Lung (tissue), 12 donors: ENCODE measurements around the gene GPRIN1. TPM values are rescaled to one million over a fixed set of nuclear protein-coding genes. Genes with fewer than 3 reads are reported as not detected.
A peak's percentile ranks its signal among the peaks of the same experiment; 100 is the strongest.

Source experiments
- ATAC-seq: fragments of 200-7000 bp; cut with Tn5 transposase; one replicate; pipeline ENCODE4 v1.9.1; 2020; ENCODE audit warnings: moderate number of reproducible peaks; ENCODE audit not compliant: insufficient read depth, low FRiP score
- DNase-seq, 3 donors: peaks; one replicate each; pipeline ENCODE4 v3.0.0-alpha.2; 2013 to 2017
- H3K27ac ChIP-seq, 2 donors: one replicate each; pipeline ENCODE4 v1.5.1; 2013; ENCODE audit warnings: mild to moderate bottlenecking in 2 of 2, moderate library complexity in 2 of 2, control low read depth in 1 of 2, inconsistent platforms in 1 of 2, low read depth in 1 of 2, low read length in 1 of 2
- H3K27me3 ChIP-seq, 3 donors: one replicate each; pipeline ENCODE4 v1.5.1; 2013; ENCODE audit warnings: low read length in 2 of 3; ENCODE audit not compliant: control insufficient read depth in 3 of 3, insufficient read depth in 3 of 3
- H3K36me3 ChIP-seq, 4 donors: one replicate each; pipeline ENCODE4 v1.5.1; 2013; ENCODE audit warnings: low read length in 4 of 4, mild to moderate bottlenecking in 1 of 4, moderate library complexity in 1 of 4; ENCODE audit not compliant: control insufficient read depth in 4 of 4, insufficient read depth in 4 of 4
- H3K4me1 ChIP-seq, 5 donors: one replicate each; pipeline ENCODE4 v1.5.1; 2013; ENCODE audit warnings: low read length in 5 of 5, mild to moderate bottlenecking in 2 of 5, moderate library complexity in 1 of 5; ENCODE audit not compliant: control insufficient read depth in 5 of 5, insufficient read depth in 5 of 5
- H3K4me3 ChIP-seq: one replicate; pipeline ENCODE4 v1.5.1; 2013; ENCODE audit warnings: mild to moderate bottlenecking, control low read depth, moderate library complexity
- H3K9ac ChIP-seq, 2 donors: one replicate each; pipeline ENCODE4 v1.5.1; 2013; ENCODE audit warnings: low read length in 2 of 2, control low read depth in 1 of 2; ENCODE audit not compliant: insufficient read depth in 1 of 2
- H3K9me3 ChIP-seq, 4 donors: one replicate each; pipeline ENCODE4 v1.5.1; 2013; ENCODE audit warnings: low read length in 3 of 4, mild to moderate bottlenecking in 1 of 4, moderate library complexity in 1 of 4; ENCODE audit not compliant: control insufficient read depth in 4 of 4, insufficient read depth in 3 of 4
- WGBS, 2 donors: extraction: QIAGEN DNeasy Blood & Tissue Kit; methylation state at CpG; one replicate each; pipeline ENCODE4 v1.1.7; 2013; 5-methylcytosine and 5-hydroxymethylcytosine counted together
- polyA plus RNA-seq, 2 donors: library from polyadenylated mRNA; stranded (reverse); fragments of 200-250 nt; gene quantifications; one replicate each; pipeline ENCODE4 v1.2.1, GENCODE V29; 2013
- total RNA-seq, 2 donors: library from RNA; depleted of rRNA in 1 of 2; stranded (reverse); fragments of >200 nt in 1 of 2; gene quantifications; one replicate each; pipeline ENCODE4 v1.2.1, GENCODE V29; 2014 to 2021
- TF ChIP-seq, protein P1 (sequence below): IDR thresholded peaks from 2 replicates; pipeline ENCODE4 v1.5.1; 2012; ENCODE audit warnings: mild to moderate bottlenecking; ENCODE audit errors: control extremely low read depth, extremely low read depth
- donor health status: control.
- donor health status: control.
- donor health status: Bipolar disorder and iron deficiency.
- donor health status: healthy.
- donor health status: DM: yes; HTN: yes; CAD: no.

Gene GPRIN1
- total and polyA plus RNA-seq, 4 donors: 0.39 to 1.1 (median 0.82) TPM

DNA sequence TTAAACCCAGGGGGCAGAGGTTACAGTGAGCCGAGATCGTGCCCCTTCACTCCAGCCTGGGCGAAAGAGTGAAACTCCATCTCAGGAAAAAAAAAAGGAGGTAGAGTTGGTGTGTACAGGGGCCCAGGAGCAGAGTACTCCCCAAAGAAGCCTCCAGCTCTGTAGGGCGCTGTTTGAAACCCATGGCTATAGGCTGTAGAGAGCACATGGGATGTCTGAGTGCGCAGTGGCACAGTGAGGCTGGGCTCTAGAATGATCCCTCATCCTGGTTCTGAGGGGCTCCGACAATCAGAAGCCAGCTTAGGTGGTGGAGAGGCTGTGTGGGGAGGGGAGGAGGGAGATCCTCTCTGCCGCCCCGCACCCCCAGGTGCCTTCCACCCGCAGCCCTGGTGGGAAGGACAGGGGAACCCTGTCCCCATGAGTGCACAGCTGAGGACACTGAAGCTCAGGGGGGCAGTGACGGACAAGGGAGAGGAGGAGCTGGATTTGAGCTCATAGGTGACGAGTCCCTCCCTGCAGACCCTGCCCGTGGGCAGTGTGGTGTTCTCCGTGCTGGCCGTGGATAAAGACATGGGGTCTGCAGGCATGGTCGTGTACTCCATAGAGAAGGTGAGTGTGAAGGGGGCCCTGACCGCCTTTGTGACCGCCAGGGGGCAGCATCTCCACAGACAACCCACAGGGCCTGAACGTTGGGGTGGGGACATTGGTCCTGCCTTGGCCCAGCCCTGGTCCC, 36.2 kb downstream of the GPRIN1 start:
- no peaks in the 10 kb centered on the region for H3K9me3 ChIP-seq
- H3K27ac ChIP-seq: no peak overlapping the region
- WGBS, 2 donors: 38 to 45% methylated on average over 18 of the region's 18 CpGs
- H3K9ac ChIP-seq: no peak overlapping the region
- no peak overlapping the region for H3K4me3 ChIP-seq
- no peaks in the 10 kb centered on the region for H3K27me3 ChIP-seq
- no peaks in the 10 kb centered on the region for H3K36me3 ChIP-seq
- H3K4me1 ChIP-seq: no peaks in the 10 kb centered on the region
- ATAC-seq (no peak), DNase-seq (peak; percentile 43 to 56 (median 50))
- TF ChIP-seq, protein P1, sequence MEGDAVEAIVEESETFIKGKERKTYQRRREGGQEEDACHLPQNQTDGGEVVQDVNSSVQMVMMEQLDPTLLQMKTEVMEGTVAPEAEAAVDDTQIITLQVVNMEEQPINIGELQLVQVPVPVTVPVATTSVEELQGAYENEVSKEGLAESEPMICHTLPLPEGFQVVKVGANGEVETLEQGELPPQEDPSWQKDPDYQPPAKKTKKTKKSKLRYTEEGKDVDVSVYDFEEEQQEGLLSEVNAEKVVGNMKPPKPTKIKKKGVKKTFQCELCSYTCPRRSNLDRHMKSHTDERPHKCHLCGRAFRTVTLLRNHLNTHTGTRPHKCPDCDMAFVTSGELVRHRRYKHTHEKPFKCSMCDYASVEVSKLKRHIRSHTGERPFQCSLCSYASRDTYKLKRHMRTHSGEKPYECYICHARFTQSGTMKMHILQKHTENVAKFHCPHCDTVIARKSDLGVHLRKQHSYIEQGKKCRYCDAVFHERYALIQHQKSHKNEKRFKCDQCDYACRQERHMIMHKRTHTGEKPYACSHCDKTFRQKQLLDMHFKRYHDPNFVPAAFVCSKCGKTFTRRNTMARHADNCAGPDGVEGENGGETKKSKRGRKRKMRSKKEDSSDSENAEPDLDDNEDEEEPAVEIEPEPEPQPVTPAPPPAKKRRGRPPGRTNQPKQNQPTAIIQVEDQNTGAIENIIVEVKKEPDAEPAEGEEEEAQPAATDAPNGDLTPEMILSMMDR: peak; percentile 63

DNA sequence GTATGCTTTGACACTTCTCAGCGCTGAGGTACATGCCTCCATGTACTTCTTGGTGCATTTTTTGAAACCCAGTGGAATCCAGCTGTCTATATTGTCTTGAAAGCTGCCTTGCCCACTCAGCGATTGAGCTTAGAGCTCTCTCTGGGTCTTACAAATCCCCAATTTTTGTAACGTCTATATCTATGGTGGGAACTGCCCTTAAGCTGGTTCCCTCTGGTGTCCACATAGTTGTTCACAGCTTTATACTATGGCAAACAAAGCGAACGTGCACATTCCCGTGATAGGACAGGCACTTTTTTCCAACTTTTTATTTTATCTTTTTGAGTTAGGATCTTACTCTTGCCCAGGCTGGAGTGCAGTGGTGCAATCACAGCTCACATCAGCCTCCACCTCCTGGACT, 39.9 kb downstream of the GPRIN1 start:
- H3K27ac ChIP-seq: no peak overlapping the region
- peaks cover 0 to 8% (median 0%) of the 10 kb centered on the region in 4 donors for H3K9me3 ChIP-seq
- no peak overlapping the region for H3K4me3 ChIP-seq
- 44 to 62% methylated on average over 6 of the region's 6 CpGs for WGBS, 2 donors
- H3K4me1 ChIP-seq: no peaks in the 10 kb centered on the region
- DNase-seq (peak in 2 of 3 donors; percentile 20 to 34), ATAC-seq (no peak)
- TF ChIP-seq, protein P1: no peak
- H3K27me3 ChIP-seq: no peaks in the 10 kb centered on the region
- H3K36me3 ChIP-seq: no peaks in the 10 kb centered on the region
- no peak overlapping the region for H3K9ac ChIP-seq

DNA sequence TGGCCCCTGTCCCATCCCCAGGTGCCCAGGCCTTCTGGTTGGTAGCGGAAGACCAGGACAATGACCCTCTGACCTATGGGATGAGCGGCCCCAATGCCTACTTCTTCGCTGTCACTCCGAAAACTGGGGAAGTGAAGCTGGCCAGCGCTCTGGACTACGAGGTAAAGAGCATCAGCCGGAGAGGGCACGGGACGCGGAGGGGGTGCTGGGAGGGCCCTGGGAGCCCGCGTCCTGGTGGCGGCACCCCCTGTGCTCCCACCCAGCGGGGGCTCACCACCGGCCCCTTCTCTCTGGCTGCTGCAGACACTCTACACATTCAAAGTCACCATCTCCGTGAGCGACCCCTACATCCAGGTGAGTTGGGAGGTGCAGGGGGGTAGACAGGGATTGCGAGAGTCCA, 41.3 kb downstream of the GPRIN1 start:
- no peaks in the 10 kb centered on the region for H3K36me3 ChIP-seq
- ATAC-seq: no peak
- H3K4me1 ChIP-seq: no peaks in the 10 kb centered on the region
- no peak overlapping the region for H3K4me3 ChIP-seq
- peaks cover 0 to 8% (median 0%) of the 10 kb centered on the region in 4 donors for H3K9me3 ChIP-seq
- TF ChIP-seq, protein P1: no peak
- no peak overlapping the region for H3K27ac ChIP-seq
- H3K27me3 ChIP-seq: no peaks in the 10 kb centered on the region
- WGBS, 2 donors: 80 to 84% methylated on average over 18 of the region's 18 CpGs
- H3K9ac ChIP-seq: no peak overlapping the region
- DNase-seq: no peak
